ENCODE results near the gene NRIP1.

DNA sequence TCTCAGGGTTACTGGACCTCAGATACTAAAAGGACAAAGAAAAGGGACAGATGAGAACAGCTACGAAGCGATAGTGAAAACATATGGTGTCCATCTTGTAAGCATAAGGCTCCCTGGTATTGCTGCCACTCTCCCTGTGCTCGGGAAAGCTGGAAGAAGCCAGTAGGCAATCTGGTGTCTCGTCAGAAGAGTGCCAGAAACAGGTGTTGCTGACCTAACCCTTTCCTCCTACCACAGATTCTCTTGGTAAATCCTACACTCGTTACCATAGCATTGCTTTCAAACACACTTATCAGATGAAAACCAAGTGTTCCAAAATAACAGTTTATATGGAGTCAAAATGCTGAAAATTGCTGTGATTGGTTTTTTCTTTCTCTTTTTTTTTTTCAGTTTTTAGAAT lies 146.3 kb downstream of the NRIP1 start:
- TF ChIP-seq, protein P1, sequence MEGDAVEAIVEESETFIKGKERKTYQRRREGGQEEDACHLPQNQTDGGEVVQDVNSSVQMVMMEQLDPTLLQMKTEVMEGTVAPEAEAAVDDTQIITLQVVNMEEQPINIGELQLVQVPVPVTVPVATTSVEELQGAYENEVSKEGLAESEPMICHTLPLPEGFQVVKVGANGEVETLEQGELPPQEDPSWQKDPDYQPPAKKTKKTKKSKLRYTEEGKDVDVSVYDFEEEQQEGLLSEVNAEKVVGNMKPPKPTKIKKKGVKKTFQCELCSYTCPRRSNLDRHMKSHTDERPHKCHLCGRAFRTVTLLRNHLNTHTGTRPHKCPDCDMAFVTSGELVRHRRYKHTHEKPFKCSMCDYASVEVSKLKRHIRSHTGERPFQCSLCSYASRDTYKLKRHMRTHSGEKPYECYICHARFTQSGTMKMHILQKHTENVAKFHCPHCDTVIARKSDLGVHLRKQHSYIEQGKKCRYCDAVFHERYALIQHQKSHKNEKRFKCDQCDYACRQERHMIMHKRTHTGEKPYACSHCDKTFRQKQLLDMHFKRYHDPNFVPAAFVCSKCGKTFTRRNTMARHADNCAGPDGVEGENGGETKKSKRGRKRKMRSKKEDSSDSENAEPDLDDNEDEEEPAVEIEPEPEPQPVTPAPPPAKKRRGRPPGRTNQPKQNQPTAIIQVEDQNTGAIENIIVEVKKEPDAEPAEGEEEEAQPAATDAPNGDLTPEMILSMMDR (IDR thresholded peaks at IDR 0.05): no peak
- no peak for TF ChIP-seq POLR2A (IDR thresholded peaks at IDR 0.05)

All from uterus (tissue), 2 donors.